MM.1S (cell line): ENCODE results near the gene KLK15.

ENCODE experiments used
- EZH2 ChIP-seq: fragments of 300-600 bp; sonication (generic); optimal IDR thresholded peaks from 2 replicates; pipeline ENCODE3; 2017; ENCODE audit warnings: low read depth, mild to moderate bottlenecking, antibody characterized with exemption, low read length, mixed read lengths
- EZH2phosphoT487 ChIP-seq: fragments of 300-600 bp; sonication (generic); IDR thresholded peaks from 2 replicates; pipeline ENCODE4 v1.6.1; 2018; ENCODE audit warnings: antibody characterized with exemption, low read length
- TF ChIP-seq, protein P1 (sequence below): fragments of 300-600 bp; sonication (generic); IDR thresholded peaks from 2 replicates; pipeline ENCODE4 v1.5.1; 2016; ENCODE audit warnings: antibody characterized with exemption, low read length, mixed read lengths

- TF ChIP-seq, protein P1, sequence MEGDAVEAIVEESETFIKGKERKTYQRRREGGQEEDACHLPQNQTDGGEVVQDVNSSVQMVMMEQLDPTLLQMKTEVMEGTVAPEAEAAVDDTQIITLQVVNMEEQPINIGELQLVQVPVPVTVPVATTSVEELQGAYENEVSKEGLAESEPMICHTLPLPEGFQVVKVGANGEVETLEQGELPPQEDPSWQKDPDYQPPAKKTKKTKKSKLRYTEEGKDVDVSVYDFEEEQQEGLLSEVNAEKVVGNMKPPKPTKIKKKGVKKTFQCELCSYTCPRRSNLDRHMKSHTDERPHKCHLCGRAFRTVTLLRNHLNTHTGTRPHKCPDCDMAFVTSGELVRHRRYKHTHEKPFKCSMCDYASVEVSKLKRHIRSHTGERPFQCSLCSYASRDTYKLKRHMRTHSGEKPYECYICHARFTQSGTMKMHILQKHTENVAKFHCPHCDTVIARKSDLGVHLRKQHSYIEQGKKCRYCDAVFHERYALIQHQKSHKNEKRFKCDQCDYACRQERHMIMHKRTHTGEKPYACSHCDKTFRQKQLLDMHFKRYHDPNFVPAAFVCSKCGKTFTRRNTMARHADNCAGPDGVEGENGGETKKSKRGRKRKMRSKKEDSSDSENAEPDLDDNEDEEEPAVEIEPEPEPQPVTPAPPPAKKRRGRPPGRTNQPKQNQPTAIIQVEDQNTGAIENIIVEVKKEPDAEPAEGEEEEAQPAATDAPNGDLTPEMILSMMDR: no peak
- TF ChIP-seq EZH2 (no peak), EZH2phosphoT487 (no peak)
Observed at GRCh38 chr19:50823389-50824042, 9.9 kb downstream of the KLK15 start, which contains the start of gene KLK1.
